ENCODE measurements around the gene PRKCH. TPM values are rescaled to one million over a fixed set of nuclear protein-coding genes. Genes with fewer than 3 reads are reported as not detected.

The PRKCH gene
- total RNA-seq, 3 donors from 2014 or later = 109 to 141 (median 134) TPM

- Mint-ChIP-seq H3K4me1 (ENCODE audit: low read depth) (peaks cover 45% of the 10 kb centered on the region), H3K27me3 (ENCODE audit: low read depth) (no peaks in the 10 kb centered on the region), H3K36me3 (ENCODE audit: insufficient read depth) (peaks cover 47% of the 10 kb centered on the region), H3K4me3 (no peak overlapping the region), H3K9me3 (no peaks in the 10 kb centered on the region)
- ATAC-seq (no peak), DNase-seq (no peak)
These were observed 167.3 kb downstream of the PRKCH start for GRCh38 chr14:61488417-61489401.

GRCh38 chr14:61489512-61489911 is 168.1 kb downstream of the PRKCH start:
- Mint-ChIP-seq H3K4me1 (ENCODE audit: low read depth) (peaks cover 39% of the 10 kb centered on the region), H3K9me3 (no peaks in the 10 kb centered on the region), H3K4me3 (no peak overlapping the region), H3K27me3 (ENCODE audit: low read depth) (no peaks in the 10 kb centered on the region), H3K36me3 (ENCODE audit: insufficient read depth) (peaks cover 41% of the 10 kb centered on the region)
- ATAC-seq (no peak), DNase-seq (no peak)

- Mint-ChIP-seq H3K4me1 (ENCODE audit: low read depth) (peaks cover 42% of the 10 kb centered on the region), H3K36me3 (ENCODE audit: insufficient read depth) (peaks cover 40% of the 10 kb centered on the region), H3K9me3 (no peaks in the 10 kb centered on the region), H3K4me3 (no peak overlapping the region), H3K27me3 (ENCODE audit: low read depth) (no peaks in the 10 kb centered on the region)
- DNase-seq (no peak), ATAC-seq (no peak)
These were observed 168.6 kb downstream of the PRKCH start for GRCh38 chr14:61489932-61490331.

GRCh38 chr14:61491224-61491623 is 169.8 kb downstream of the PRKCH start:
- no peaks in the 10 kb centered on the region for H3K27me3 Mint-ChIP-seq (ENCODE audit: low read depth)
- H3K36me3 Mint-ChIP-seq (ENCODE audit: insufficient read depth) = peaks cover 41% of the 10 kb centered on the region
- peaks cover 42% of the 10 kb centered on the region for H3K4me1 Mint-ChIP-seq (ENCODE audit: low read depth)
- no peak overlapping the region for H3K4me3 Mint-ChIP-seq
- no peak for ATAC-seq
- no peaks in the 10 kb centered on the region for H3K9me3 Mint-ChIP-seq
- DNase-seq = no peak

- Mint-ChIP-seq H3K4me3 (no peak overlapping the region), H3K4me1 (ENCODE audit: low read depth) (peaks cover 45% of the 10 kb centered on the region), H3K9me3 (no peaks in the 10 kb centered on the region), H3K27me3 (ENCODE audit: low read depth) (no peaks in the 10 kb centered on the region), H3K36me3 (ENCODE audit: insufficient read depth) (peaks cover 41% of the 10 kb centered on the region)
- DNase-seq (no peak), ATAC-seq (no peak)
These were observed 170.6 kb downstream of the PRKCH start for GRCh38 chr14:61491876-61492434.

- Mint-ChIP-seq H3K4me3 (no peak overlapping the region), H3K36me3 (ENCODE audit: insufficient read depth) (peaks cover 41% of the 10 kb centered on the region), H3K9me3 (no peaks in the 10 kb centered on the region), H3K4me1 (ENCODE audit: low read depth) (peaks cover 47% of the 10 kb centered on the region), H3K27me3 (ENCODE audit: low read depth) (no peaks in the 10 kb centered on the region)
- ATAC-seq (no peak), DNase-seq (no peak)
These were observed 171.1 kb downstream of the PRKCH start for GRCh38 chr14:61492474-61492873.

GRCh38 chr14:61493239-61493638 is 171.9 kb downstream of the PRKCH start:
- H3K27me3 Mint-ChIP-seq (ENCODE audit: low read depth) = no peaks in the 10 kb centered on the region
- ATAC-seq (no peak), DNase-seq (no peak)
- no peak overlapping the region for H3K4me3 Mint-ChIP-seq
- H3K36me3 Mint-ChIP-seq (ENCODE audit: insufficient read depth) = peaks cover 41% of the 10 kb centered on the region
- peaks cover 49% of the 10 kb centered on the region for H3K4me1 Mint-ChIP-seq (ENCODE audit: low read depth)
- H3K9me3 Mint-ChIP-seq = no peaks in the 10 kb centered on the region

GRCh38 chr14:61494018-61494417 is 172.6 kb downstream of the PRKCH start:
- Mint-ChIP-seq H3K27me3 (ENCODE audit: low read depth) (no peaks in the 10 kb centered on the region), H3K4me3 (no peak overlapping the region), H3K4me1 (ENCODE audit: low read depth) (peaks cover 49% of the 10 kb centered on the region), H3K36me3 (ENCODE audit: insufficient read depth) (peaks cover 42% of the 10 kb centered on the region), H3K9me3 (no peaks in the 10 kb centered on the region)
- no peak for ATAC-seq
- DNase-seq = no peak

GRCh38 chr14:61495809-61496208 is 174.4 kb downstream of the PRKCH start:
- DNase-seq (no peak), ATAC-seq (no peak)
- Mint-ChIP-seq H3K4me3 (no peak overlapping the region), H3K27me3 (ENCODE audit: low read depth) (no peaks in the 10 kb centered on the region), H3K9me3 (no peaks in the 10 kb centered on the region), H3K36me3 (ENCODE audit: insufficient read depth) (peaks cover 37% of the 10 kb centered on the region), H3K4me1 (ENCODE audit: low read depth) (peaks cover 50% of the 10 kb centered on the region)

GRCh38 chr14:61498303-61498702 is 176.9 kb downstream of the PRKCH start:
- ATAC-seq (no peak), DNase-seq (no peak)
- no peaks in the 10 kb centered on the region for H3K9me3 Mint-ChIP-seq
- no peaks in the 10 kb centered on the region for H3K27me3 Mint-ChIP-seq (ENCODE audit: low read depth)
- H3K4me3 Mint-ChIP-seq = no peak overlapping the region
- peaks cover 75% of the 10 kb centered on the region for H3K4me1 Mint-ChIP-seq (ENCODE audit: low read depth)
- peaks cover 40% of the 10 kb centered on the region for H3K36me3 Mint-ChIP-seq (ENCODE audit: insufficient read depth)

- no peak overlapping the region for H3K4me3 Mint-ChIP-seq
- no peaks in the 10 kb centered on the region for H3K27me3 Mint-ChIP-seq (ENCODE audit: low read depth)
- peaks cover 42% of the 10 kb centered on the region for H3K36me3 Mint-ChIP-seq (ENCODE audit: insufficient read depth)
- DNase-seq (no peak), ATAC-seq (no peak)
- H3K9me3 Mint-ChIP-seq = no peaks in the 10 kb centered on the region
- H3K4me1 Mint-ChIP-seq (ENCODE audit: low read depth) = peaks cover 80% of the 10 kb centered on the region
These were observed 177.4 kb downstream of the PRKCH start for GRCh38 chr14:61498811-61499210.

GRCh38 chr14:61499991-61500390 is 178.6 kb downstream of the PRKCH start:
- H3K4me1 Mint-ChIP-seq (ENCODE audit: low read depth) = peaks cover 86% of the 10 kb centered on the region
- H3K4me3 Mint-ChIP-seq = no peak overlapping the region
- no peaks in the 10 kb centered on the region for H3K27me3 Mint-ChIP-seq (ENCODE audit: low read depth)
- DNase-seq = no peak
- no peak for ATAC-seq
- peaks cover 2% of the 10 kb centered on the region for H3K9me3 Mint-ChIP-seq
- H3K36me3 Mint-ChIP-seq (ENCODE audit: insufficient read depth) = peaks cover 46% of the 10 kb centered on the region

GRCh38 chr14:61501714-61502458 is 180.5 kb downstream of the PRKCH start:
- H3K27me3 Mint-ChIP-seq (ENCODE audit: low read depth) = no peaks in the 10 kb centered on the region
- ATAC-seq = no peak

GRCh38 chr14:61502459-61503093 is 181.2 kb downstream of the PRKCH start:
- ATAC-seq = peak; percentile 27 to 42
- Mint-ChIP-seq H3K4me3 (peak overlapping the region; percentile 66), H3K4me1 (ENCODE audit: low read depth) (peaks cover 90% of the 10 kb centered on the region), H3K27me3 (ENCODE audit: low read depth) (no peaks in the 10 kb centered on the region), H3K9me3 (peaks cover 3% of the 10 kb centered on the region), H3K36me3 (ENCODE audit: insufficient read depth) (peaks cover 40% of the 10 kb centered on the region)
- no peak for DNase-seq

More at GRCh38 chr14:61501714-61502458, 180.5 kb downstream of the PRKCH start:
- peaks cover 3% of the 10 kb centered on the region for H3K9me3 Mint-ChIP-seq
- no peak overlapping the region for H3K4me3 Mint-ChIP-seq
- no peak for DNase-seq
- H3K36me3 Mint-ChIP-seq (ENCODE audit: insufficient read depth) = peaks cover 41% of the 10 kb centered on the region
- H3K4me1 Mint-ChIP-seq (ENCODE audit: low read depth) = peaks cover 90% of the 10 kb centered on the region
